Keratinocyte (primary cell): ENCODE results near the gene FOXI2. TPM values are rescaled to one million over a fixed set of nuclear protein-coding genes. Genes with fewer than 3 reads are reported as not detected.
A peak's percentile ranks its signal among the peaks of the same experiment; 100 is the strongest.

Source experiments
- DNase-seq: peaks from one replicate; pipeline ENCODE4 v3.0.0-alpha.2; 2011; ENCODE audit warnings: low read depth, missing footprints, low spot score
- FAIRE-seq: peaks from 2 replicates; lab custom pipeline; 2011; peaks lifted over from hg19 to GRCh38; lab: Jason Lieb, UNC
- H2AFZ ChIP-seq: 2 replicates; pipeline ENCODE4 v1.6.0; 2012; ENCODE audit warnings: low read length, control low read depth, inconsistent platforms; ENCODE audit not compliant: control insufficient read depth
- H3K27ac ChIP-seq: 2 replicates; pipeline ENCODE4 v1.5.1; 2011; ENCODE audit warnings: low read length; ENCODE audit not compliant: control insufficient read depth, insufficient read depth
- H3K27me3 ChIP-seq: 3 replicates; pipeline ENCODE4 v1.6.0; 2011; ENCODE audit warnings: low read length; ENCODE audit not compliant: control insufficient read depth, insufficient read depth; ENCODE audit errors: extremely low read depth
- H3K36me3 ChIP-seq, 2 experiments: 2 replicates in 1 of 2; 3 replicates in 1 of 2; pipeline ENCODE4 v1.5.1; 2011; ENCODE audit warnings: low read length in 2 of 2, mild to moderate bottlenecking in 1 of 2; ENCODE audit not compliant: control insufficient read depth in 2 of 2, insufficient read depth in 2 of 2; ENCODE audit errors: extremely low read depth in 1 of 2
- H3K4me1 ChIP-seq: 3 replicates; pipeline ENCODE4 v1.5.1; 2011; ENCODE audit warnings: low read length; ENCODE audit not compliant: control insufficient read depth, insufficient read depth; ENCODE audit errors: extremely low read depth
- H3K4me2 ChIP-seq: 3 replicates; pipeline ENCODE4 v1.6.0; 2011; ENCODE audit warnings: low read depth, low read length; ENCODE audit not compliant: control insufficient read depth, insufficient read depth; ENCODE audit errors: extremely low read depth
- H3K4me3 ChIP-seq, 3 experiments: fragments of 200-600 bp in 1 of 3; sonication (generic) in 1 of 3; 2 replicates in 2 of 3; 3 replicates in 1 of 3; pipeline ENCODE4 v1.5.1; 2011 to 2016; ENCODE audit warnings: low read length in 3 of 3, mild to moderate bottlenecking in 3 of 3, control low read depth in 2 of 3, inconsistent platforms in 1 of 3, low read depth in 1 of 3, mixed read lengths in 1 of 3, mixed run types in 1 of 3, moderate library complexity in 1 of 3; ENCODE audit not compliant: control insufficient read depth in 2 of 3, insufficient read depth in 2 of 3; ENCODE audit errors: extremely low read depth in 1 of 3
- H3K79me2 ChIP-seq: 2 replicates; pipeline ENCODE4 v1.6.0; 2012; ENCODE audit warnings: low read length; ENCODE audit not compliant: control insufficient read depth, insufficient read depth
- H3K9ac ChIP-seq: 3 replicates; pipeline ENCODE4 v1.6.0; 2011; ENCODE audit warnings: low read length; ENCODE audit not compliant: control insufficient read depth, insufficient read depth; ENCODE audit errors: extremely low read depth
- H3K9me1 ChIP-seq: 3 replicates; pipeline ENCODE4 v1.6.0; 2011; ENCODE audit warnings: low read length; ENCODE audit not compliant: control insufficient read depth, insufficient read depth; ENCODE audit errors: extremely low read depth
- H3K9me3 ChIP-seq: 2 replicates; pipeline ENCODE4 v1.5.1; 2012; ENCODE audit warnings: low read depth, low read length; ENCODE audit not compliant: control insufficient read depth
- H4K20me1 ChIP-seq: 3 replicates; pipeline ENCODE4 v1.6.0; 2011; ENCODE audit warnings: low read length; ENCODE audit not compliant: control insufficient read depth, insufficient read depth; ENCODE audit errors: extremely low read depth
- EZH2 ChIP-seq: IDR thresholded peaks from one replicate; pipeline ENCODE4 v1.6.1; 2012; ENCODE audit warnings: inconsistent platforms, mild to moderate bottlenecking, low read length, moderate library complexity
- dilution Hi-C: fragments of 300-500 bp; cut with MboI; formaldehyde crosslinking; loops from one replicate; pipeline ENCODE4 v1.7.0; 2020; ENCODE audit warnings: low sequenced_read_pairs; ENCODE audit not compliant: extremely low pct_ligation_motif_present
- polyA minus RNA-seq, 3 experiments: library from RNA; depleted of rRNA, polyadenylated mRNA; stranded (reverse); fragments of >200 nt; gene quantifications; 1 replicate in 1 of 3; 2 replicates in 1 of 3; 3 replicates in 1 of 3; pipeline ENCODE4 v1.2.3, GENCODE V29; 2011
- polyA plus RNA-seq, 5 experiments: library from polyadenylated mRNA; depleted of rRNA in 3 of 5; stranded (reverse) in 3 of 5; stranded (forward) in 1 of 5; unstranded in 1 of 5; fragments of >200 nt; gene quantifications; 1 replicate in 1 of 5; 2 replicates in 3 of 5; 3 replicates in 1 of 5; pipeline versions ENCODE4 v1.2.1 to v1.2.3, GENCODE V29; 2011 to 2012; ENCODE audit warnings: missing spikeins in 2 of 5, low read depth in 1 of 5, low replicate concordance in 1 of 5
- TF ChIP-seq, protein P1 (sequence below), 3 experiments: IDR thresholded peaks in 1 of 3; conservative IDR thresholded peaks in 1 of 3; optimal IDR thresholded peaks in 1 of 3; 2 replicates in 2 of 3; 3 replicates in 1 of 3; pipeline versions ENCODE3 to v1.5.1; 2011; ENCODE audit warnings: low read length in 3 of 3, mild to moderate bottlenecking in 3 of 3, moderate library complexity in 2 of 3, control low read depth in 1 of 3, inconsistent platforms in 1 of 3; ENCODE audit not compliant: insufficient read depth in 2 of 3; ENCODE audit errors: extremely low read depth in 1 of 3

The FOXI2 gene
- polyA plus RNA-seq (not detected in 3 replicates), polyA minus RNA-seq (0.20 TPM in 1 of 3 replicates, not detected in the others)
- polyA plus RNA-seq (2011; ENCODE audit: low read depth), result not detected
- polyA plus RNA-seq (2011; cell fraction: cytosol; rRNA removed), result not detected in 2 replicates
- not detected in 2 replicates for polyA plus RNA-seq (2011; cell fraction: nucleus; rRNA removed)
- polyA plus RNA-seq (2012; ENCODE audit: low replicate concordance), result not detected in 2 replicates
- not detected for polyA minus RNA-seq (2011; cell fraction: cytosol; rRNA and poly(A)+ RNA removed)
- not detected in 2 replicates for polyA minus RNA-seq (2011; cell fraction: nucleus; rRNA and poly(A)+ RNA removed)

DNA sequence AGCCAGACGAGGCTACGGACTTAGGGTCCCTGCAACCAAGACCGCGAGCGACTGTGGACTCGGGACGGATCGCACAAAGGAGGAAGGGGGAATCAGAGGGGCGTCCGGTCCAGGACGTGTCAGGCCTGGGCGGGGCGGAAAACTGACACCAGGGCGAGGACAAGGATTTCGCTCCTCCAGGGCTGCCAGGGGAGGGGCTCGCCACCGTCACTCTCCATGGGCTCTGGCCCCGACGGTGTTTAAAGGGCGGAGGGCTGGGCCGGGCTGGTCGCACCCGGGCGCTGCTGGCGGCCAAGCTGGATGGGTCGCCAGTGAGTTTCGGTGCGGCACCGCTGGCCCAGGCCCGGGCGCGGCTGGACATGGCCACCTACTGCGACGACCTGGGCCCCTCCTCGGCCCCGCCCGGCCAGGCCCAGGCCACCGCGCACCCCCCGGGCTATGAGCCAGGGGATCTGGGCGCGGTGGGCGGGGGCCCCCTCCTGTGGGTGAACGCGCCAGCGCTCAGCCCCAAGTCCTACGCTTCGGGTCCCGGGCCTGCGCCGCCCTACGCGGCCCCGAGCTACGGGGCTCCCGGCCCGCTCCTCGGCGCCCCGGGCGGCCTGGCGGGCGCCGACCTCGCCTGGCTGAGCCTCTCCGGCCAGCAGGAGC lies at the start of gene FOXI2:
Gene FOXI2, plus strand, starts transcription at position 271 of the 648 bp plus-strand sequence. Its CDS starts 89 bp downstream, at position 360.
- dilution Hi-C loops, result no loop called here
- no peak for FAIRE-seq
- H3K4me1 ChIP-seq, result peaks cover 3% of the 10 kb centered on the region
- no peaks in the 10 kb centered on the region for H4K20me1 ChIP-seq
- no peak within 1 kb of the TSS for H2AFZ ChIP-seq
- H3K4me3 ChIP-seq, result no peak within 1 kb of the TSS
- H3K9me1 ChIP-seq, result no peaks in the 10 kb centered on the region
- H3K4me2 ChIP-seq, result no peak within 1 kb of the TSS
- H3K36me3 ChIP-seq, result no peaks in the 10 kb centered on the region
- no peaks in the 10 kb centered on the region for H3K9me3 ChIP-seq
- no peak within 1 kb of the TSS for H3K9ac ChIP-seq
- peaks cover 50% of the 10 kb centered on the region for H3K27me3 ChIP-seq
- DNase-seq, result no peak
- TF ChIP-seq, protein P1, sequence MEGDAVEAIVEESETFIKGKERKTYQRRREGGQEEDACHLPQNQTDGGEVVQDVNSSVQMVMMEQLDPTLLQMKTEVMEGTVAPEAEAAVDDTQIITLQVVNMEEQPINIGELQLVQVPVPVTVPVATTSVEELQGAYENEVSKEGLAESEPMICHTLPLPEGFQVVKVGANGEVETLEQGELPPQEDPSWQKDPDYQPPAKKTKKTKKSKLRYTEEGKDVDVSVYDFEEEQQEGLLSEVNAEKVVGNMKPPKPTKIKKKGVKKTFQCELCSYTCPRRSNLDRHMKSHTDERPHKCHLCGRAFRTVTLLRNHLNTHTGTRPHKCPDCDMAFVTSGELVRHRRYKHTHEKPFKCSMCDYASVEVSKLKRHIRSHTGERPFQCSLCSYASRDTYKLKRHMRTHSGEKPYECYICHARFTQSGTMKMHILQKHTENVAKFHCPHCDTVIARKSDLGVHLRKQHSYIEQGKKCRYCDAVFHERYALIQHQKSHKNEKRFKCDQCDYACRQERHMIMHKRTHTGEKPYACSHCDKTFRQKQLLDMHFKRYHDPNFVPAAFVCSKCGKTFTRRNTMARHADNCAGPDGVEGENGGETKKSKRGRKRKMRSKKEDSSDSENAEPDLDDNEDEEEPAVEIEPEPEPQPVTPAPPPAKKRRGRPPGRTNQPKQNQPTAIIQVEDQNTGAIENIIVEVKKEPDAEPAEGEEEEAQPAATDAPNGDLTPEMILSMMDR (optimal IDR thresholded peaks at IDR 0.05 in 1 of 3, IDR thresholded peaks at IDR 0.05 in 1 of 3, conservative IDR thresholded peaks at IDR 0.05 in 1 of 3; ENCODE audit: extremely low read depth in 1 of 3, insufficient read depth in 2 of 3, low read length in 3 of 3), result no peak
- TF ChIP-seq EZH2, result peak; percentile 26
- no peak within 1 kb of the TSS for H3K27ac ChIP-seq
- H3K79me2 ChIP-seq, result no peaks in the 10 kb centered on the region

DNA sequence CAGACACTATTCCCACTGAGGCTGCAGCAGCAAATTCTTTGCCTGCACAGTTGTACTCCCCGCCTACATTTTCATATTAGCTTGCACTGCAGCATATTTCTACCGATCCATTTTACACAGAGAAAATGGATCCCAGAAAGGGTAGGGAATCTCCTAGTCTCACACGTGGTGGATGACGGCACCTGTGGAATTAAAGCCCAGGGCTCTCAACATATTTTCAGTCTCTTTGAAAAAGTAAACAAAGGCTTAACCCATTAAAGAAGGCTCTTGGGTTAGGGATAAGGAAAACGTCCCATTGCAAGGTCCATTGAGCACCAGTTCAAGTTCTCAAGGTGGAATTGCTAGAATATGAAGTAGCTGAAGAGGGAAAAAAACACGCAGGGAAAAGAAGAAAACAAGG lies 49.4 kb upstream of the FOXI2 start:
- Histone ChIP-seq H3K9me1 (no peaks in the 10 kb centered on the region), H3K36me3 (no peaks in the 10 kb centered on the region), H3K4me1 (no peaks in the 10 kb centered on the region), H3K9ac (no peak overlapping the region), H3K9me3 (no peaks in the 10 kb centered on the region), H4K20me1 (no peaks in the 10 kb centered on the region), H3K27me3 (no peaks in the 10 kb centered on the region), H3K27ac (no peak overlapping the region), H3K79me2 (no peaks in the 10 kb centered on the region), H3K4me2 (no peak overlapping the region), H2AFZ (no peak overlapping the region), H3K4me3 (no peak overlapping the region)
- dilution Hi-C loops, result no loop called here
- no peak for DNase-seq
- TF ChIP-seq, protein P1 (optimal IDR thresholded peaks at IDR 0.05 in 1 of 3, IDR thresholded peaks at IDR 0.05 in 1 of 3, conservative IDR thresholded peaks at IDR 0.05 in 1 of 3; ENCODE audit: extremely low read depth in 1 of 3, insufficient read depth in 2 of 3, low read length in 3 of 3), result no peak
- TF ChIP-seq EZH2, result no peak
- no peak for FAIRE-seq
